Measurements from ENCODE around the gene SLC9A5.

SLC9A5 gene

DNA sequence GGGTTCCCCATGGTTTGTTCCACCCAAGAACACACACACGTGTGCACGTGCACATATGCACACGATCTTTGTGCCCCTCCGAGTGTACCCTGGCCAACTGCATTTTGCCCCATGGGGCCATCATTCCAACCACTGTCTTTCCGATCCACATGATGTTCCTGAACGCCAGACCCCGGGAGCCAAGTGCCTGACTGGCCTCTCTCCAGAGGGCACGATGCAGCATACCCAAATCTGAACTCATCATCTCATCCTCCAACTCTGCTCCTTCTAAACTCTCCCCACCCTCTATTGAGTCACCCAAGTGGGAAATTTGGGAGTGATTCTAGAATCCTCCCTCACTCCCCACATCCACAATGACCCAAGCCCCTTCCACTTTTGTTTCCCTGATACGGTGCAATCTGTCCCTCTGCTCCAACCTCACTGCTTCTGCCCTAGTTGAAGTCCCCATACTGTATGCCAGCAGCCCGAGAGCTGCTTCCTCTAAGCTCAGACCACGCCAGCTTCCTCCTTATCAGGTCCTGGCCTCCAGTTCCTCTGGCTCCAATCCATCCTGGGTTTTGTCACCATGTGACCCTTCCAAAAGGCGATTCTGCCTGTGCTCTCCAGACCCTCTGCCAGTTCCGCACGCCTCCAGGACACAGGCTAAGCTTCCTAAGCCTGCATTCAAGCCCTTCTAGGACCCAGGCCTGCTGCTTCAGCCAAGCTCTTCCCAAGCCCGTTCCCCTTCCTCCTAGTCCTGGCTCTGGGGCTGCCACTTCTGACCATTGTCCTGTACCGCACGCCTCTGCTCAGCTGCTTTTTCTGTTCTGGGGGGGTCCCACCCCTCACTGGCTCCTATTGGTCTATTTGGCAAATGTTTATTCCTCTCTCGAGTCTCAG lies 31.9 kb upstream of the SLC9A5 start:
- DNase-seq = no peak

DNA sequence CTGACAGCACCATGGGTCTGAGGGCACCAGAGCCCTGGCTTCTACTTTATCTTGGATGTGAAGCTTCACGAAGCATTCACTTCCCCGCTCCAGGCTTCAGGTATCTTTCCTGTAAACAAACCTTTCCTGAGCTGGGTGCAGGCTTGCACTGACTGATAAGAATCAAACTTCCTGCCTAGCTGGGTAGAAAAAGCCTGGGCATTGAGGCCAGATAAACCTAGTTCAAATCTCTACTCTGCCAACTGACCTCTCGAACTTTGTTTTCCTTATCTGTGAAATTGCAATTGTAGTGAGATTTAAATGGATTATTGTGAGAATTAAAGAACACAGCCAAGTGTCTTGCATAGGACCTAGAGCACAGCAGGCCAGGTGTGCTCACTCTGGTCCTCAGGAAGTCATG lies 24.8 kb upstream of the SLC9A5 start:
- no peak for DNase-seq

DNA sequence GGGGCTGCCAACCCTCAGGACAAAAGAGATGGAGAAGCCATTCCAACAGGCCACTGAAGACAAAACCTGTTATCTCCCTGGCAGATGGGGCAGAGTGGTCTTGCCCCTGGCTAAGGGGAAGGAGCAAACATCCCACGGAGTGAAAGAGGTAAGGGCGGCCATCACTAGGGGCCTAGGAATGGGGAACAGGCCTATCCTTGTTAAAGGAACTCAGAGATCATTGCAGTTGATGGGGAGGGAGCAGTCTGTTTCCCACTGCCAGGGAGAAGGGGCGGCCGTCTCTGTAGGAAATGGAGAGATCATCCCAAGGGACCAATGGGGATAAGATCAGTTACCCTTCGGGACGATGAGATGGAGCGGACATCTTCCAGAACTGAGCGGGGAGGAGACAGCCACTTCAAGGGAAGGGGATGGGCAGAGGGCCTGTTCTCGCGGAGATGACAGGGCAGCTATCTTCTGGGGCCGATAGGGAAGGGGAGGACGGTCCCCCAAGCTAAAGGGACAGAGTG lies 22.4 kb upstream of the SLC9A5 start:
- no peak for DNase-seq

DNA sequence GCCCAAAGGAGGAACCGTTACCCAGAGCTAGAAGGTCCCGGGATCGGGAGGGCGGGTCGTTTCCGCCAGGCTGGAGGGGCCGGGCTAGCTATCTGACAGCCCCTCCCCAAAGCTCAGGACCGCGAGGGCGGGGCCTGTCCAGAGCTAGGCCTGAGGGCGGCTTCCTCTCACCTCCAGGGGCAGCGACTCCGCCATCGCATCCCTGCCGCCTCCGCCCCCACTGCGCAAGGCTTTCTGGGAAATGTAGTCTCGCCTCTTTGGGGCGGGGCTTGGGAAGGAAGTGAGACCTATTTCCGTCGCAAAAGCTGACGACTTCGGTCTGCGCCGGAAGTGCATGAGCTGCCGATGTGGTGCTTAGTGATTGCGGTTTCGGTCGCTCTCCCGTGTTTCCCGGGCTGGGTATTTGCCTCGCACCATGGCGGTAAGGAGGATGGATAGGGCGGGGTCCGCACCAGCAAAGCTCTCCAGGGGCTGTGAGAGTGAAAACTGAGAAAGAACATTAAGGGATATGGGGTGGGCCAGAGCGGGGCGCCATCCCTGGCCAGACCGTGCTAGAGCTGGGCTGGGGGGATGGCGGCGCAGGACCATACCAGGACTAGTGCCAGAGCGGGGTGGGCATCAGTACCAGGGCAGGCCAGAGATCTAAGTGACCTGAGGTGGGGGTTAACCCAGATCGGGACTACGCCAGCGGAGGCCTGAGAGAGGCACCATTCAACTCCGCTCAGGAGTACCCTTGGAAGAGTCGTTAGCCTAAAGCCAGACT lies 21.8 kb upstream of the SLC9A5 start, which contains the start of gene TMEM208:
TMEM208 (plus strand) TSS at position 327 of the 763 bp plus-strand sequence; CDS start at position 416, 89 bp downstream.
- peak; percentile 91 to 96 for DNase-seq

DNA sequence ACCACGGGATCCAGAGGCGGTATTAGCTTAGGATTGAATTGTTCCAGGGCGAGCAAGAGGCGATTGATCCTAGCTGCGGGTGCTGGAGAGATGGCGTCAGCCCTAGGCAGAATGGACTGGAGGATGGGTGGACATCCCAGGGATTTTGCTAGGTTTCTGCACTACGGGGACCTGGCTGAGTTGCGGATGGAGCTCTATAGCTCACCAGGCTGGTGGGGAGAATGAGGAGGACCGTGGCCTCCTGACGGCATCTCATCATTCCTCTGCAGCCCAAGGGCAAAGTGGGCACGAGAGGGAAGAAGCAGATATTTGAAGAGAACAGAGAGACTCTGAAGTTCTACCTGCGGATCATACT lies 21.2 kb upstream of the SLC9A5 start:
- no peak for DNase-seq

DNA sequence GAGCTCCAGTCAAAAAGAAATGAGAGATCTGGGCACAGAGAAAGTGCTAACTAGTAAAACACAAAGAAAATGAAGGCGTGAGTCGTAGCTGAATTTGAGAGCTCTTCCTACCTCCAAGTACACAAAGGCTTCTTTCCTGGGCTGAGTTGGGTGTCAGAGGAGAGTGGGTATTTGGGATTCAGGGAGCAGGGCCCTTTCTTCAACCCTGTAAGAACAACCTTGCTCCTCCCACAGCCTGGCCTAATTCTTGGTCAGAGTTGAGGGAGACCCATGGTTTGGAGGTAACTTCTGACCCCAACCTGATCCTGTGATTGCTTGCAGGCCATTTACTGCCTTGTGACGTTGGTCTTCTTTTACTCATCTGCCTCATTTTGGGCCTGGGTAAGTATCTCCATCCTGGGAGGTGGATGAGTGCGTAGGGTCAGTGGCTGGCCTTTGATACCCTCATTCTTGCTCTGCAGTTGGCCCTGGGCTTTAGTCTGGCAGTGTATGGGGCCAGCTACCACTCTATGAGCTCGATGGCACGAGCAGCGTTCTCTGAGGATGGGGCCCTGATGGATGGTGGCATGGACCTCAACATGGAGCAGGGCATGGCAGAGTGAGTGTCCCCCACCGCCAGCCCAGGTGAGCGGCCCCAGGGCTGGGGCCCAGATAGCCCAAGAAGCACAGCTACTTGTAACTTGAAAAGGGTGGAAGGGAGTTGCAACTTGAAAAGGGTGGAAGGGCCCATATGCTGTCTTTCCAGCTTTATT lies 20.6 kb upstream of the SLC9A5 start:
- no peak for DNase-seq

DNA sequence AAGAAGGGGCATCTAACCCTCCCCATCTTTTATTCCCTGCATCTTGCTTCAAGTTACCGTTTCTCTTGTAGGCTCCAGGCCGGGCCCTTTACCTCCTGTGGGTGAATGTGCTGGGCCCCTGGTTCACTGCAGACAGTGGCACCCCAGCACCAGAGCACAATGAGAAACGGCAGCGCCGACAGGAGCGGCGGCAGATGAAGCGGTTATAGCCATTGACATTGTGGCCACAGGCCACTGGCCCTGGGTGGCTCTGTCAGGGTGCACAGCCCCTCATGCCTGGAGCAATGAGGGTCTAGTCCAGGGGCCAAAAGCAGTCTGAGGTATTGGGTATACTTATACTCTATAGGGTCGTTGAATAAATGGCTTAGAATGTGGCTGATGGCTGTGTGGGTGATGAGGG lies 19.9 kb upstream of the SLC9A5 start:
- no peak for DNase-seq

DNA sequence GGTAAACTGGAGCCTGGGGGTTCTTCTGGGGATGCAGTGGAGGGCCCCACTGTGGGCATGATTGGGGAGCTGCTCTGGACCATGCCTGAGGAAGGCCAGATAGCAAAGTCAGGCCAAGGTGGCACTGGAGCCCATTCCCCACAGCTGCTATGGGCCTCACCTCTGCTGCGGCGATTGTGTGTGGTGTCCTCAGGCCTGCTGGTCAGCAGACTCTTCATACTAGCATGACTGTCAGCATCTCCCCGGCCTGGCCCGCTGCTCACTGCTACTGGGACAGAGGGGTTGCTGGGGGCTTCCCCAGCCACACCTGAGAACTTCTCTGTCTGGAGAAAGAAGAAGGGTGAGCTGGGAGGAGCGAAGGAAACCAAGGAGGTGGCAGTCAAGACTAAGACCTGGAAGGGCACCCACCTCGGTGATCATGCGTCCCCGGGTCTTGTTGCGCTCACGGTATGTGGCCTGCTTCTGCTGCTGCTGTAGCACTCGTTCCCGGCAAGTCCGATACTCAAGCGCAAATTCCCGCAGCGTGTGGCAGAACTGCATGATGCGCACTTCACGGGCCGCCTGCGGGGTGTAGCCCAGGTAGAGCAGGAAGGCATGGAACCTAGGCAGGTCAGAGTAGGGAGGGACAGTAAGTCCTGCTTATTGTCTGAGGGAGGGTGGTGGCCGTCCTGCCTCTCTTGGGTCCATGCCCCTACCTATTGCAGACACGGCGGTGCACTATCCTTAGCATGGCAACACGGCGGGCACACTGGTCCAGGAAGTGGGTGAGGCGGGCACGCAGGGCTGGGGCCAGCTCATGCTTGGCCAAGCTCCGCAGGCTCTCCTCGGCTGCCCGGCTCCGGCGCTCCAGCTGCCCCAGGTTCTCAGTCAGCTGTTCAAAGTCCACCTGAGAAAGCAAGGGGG lies 18.6 kb upstream of the SLC9A5 start:
- no peak for DNase-seq

DNA sequence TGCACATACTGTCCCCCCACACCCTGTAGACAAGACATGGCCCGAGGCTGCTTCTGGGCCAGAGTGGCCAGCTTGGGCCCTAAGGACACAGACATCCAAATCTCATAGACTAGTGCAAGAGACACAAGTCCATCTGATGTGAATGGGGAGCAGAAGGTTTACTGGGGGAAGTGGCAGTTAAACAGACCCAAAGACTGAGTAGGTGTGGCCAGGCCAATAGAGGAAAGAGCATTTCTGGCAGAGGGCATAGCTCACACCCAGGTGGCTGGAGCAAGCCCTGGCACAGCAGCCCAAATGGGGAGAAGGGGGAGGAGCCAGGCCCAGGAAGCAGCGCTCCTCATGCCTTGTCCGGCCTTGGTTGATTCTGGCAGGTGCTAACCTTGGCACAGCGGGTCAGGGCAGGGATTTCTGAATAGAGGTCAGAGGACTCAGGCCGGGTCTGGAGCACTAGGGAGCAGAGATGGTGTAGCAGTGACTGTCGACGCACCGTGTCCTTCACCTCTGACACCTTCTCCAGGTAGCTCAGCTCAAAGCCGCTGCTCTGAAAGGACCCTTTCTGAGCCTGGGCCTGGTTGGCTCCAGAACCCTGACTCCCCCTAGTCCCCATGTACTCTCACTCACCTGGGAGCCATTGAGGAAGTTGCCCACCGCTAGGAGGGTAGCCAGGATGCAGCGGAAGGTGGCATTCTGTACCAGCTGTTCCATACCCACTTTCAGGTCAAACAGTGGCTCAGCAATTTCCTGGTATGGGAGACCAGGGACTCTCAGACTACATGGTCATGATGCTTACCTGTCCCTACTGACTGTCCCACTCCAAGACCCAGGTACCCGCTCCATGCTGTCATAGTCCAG lies 17.7 kb upstream of the SLC9A5 start:
- no peak for DNase-seq

DNA sequence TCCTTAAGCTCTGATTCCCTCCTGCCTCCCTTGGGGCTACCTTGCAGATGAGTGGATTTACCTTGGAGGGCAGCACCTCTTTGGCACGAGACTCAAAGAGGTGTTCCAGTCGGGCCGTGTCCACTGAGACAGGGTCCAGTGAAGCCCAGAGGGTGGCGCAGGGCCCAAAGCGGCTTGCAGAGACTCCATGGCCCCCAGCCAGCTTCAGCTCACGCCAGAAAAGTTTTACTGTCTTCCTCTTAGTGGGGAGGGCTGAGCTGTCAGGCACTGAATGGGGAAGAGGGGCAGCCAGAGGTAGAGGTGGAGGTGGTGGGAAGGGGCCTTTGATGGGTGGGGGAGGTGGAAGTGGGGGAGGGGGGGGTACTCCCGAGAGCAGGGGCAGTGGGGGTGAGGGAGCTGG lies 15.2 kb upstream of the SLC9A5 start:
- DNase-seq = no peak

DNA sequence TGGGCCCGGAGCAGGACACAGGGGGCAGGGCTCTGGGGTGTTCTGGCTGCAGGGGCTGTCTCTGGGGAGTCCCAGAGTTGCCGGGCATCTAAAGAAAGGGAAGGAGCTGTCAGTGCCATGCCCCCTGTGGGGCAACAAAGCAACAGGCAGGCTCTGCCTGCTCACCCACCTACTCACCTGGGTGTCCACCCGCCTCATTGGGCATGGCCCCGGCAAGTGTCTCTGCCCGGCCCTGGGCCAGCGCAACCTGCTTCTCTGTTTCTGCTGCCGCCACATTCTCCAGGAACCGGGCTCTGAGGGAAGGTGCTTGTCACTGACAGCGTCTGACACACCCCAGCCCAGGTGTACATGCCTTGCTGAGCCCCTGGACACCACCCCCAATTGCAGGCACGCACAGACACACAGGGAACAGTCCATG lies 14.6 kb upstream of the SLC9A5 start:
- no peak for DNase-seq

DNA sequence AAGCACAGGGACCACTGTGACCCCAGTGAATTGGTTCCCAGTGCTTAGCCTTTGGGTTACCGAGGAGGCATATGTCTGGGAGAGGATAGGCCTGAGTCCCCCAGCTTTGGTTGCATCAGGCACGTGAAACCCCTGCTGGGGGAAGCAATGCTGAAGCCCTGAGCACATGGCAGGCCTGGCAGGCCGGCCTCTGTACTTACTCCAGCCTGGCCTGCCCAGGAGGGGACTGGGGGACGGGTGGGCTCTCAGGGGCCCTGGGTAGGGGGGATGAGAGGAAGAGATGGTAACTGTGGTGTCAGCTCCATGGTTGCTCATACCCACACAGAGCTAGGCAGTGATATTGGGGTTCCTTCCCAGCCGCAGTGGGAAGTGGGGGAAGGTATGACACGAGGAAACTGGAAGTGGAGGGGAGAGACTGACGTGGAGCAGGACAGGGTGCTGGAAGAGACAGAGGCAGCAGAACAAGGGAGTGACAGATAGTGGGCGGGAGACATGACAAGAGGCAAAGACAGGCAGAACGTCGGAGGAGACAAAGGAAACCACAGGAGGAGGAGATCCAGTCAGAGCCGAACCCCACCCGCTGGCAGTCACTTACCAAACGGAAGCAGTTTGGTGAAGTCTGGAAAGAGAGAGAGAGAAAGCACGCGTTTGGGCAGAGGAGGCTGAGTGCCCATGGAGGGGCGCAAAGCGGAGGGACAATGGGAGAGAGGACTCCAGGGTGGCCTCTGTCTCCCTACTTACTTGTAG lies 12.8 kb upstream of the SLC9A5 start:
- no peak for DNase-seq

DNA sequence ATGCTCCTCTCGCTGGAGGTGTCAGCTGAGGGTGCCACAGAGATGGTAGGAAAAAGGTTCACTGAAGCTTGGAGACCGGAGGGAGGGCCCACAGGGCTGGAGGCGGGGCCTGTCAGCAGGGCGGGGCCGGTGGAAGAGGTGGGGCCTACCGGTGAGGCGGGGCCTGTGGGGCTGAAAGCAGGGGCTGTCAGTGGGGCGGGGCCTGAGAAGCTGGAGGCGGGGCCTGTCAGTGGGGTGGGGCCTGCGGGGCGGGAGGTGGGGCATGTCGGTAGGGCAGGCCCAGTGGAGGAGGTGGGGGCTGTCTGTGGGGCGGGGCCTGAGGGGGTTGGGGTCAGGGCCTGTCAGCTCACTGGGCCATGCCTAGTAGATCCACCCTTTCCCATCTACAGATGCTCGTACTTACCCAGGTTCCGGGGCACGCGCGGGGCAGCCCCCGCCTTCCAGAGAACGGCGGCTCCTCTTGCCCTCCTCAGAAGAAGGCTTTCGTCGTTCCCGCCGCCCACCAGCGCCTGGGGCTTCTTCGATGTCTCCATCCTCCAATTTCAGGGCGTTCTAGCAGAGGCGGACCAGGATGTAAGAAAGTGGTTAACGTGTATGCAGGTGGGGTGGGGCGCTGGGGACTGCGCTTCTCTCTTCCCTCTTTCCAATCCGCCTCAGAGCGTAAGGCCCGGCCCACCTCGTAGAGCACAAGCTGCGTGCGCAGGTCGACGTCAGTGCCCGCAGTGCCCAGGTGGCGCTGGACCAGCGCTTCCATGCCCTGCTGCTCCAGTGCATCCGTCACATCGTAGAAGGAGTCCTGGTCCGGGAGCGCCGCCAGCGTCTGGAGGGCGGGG lies 12.0 kb upstream of the SLC9A5 start:
- no peak for DNase-seq

DNA sequence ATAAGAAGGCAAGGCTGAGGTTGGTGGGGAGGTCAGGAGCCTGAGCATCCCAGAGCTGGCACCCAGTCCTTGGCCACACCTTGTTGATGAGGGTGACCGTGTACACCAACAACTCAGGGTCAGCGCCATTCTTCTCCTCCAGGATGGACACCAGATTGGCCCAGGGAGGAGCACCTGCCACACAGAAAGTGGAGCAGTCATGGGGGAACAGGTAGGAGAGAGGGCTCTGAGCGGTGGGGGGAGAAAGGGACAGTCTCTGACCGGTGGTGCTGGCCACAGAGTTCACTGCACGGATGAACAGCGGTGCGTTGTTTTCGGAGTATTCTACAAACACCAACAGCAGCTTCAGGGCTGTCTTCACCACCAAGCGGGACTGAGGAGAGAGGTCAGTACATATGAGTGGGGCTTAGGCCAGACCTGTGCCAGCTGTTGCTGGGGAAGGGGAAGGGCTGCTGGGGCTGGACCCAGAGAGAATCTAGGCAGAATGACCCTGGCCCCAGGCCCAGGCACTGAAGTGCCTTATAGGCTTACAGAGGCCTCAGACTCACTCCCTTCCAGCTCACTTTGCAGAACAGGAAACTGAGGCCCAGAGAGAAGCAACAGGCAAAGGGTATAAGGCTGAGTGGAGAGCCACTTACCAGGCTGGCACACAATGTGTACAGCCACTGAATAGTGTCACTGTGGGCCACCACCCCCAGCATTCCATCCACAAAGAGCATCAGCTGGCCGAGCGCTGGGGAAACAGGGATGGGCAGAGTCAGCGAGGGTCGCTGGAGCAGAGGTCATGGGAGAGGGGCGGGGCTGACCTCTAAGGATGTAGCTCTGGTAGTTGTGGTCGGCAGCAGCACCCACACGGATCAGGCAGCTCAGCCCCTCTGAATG lies 11.1 kb upstream of the SLC9A5 start:
- DNase-seq = no peak

DNA sequence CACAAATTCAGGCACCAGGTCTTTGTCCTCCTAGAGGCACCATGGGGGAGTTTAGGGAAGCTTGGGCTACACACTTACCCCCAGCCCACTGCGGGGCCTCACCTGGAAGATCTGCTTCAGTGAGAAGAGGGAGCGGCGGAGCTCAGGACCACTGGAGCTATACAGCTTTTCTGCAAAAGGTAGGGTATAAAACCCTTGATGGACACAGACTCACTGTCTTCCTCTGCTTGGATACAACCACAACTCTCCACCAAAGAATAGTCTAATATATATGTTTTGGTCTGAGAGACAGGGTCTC lies 10.6 kb upstream of the SLC9A5 start:
- no peak for DNase-seq

DNA sequence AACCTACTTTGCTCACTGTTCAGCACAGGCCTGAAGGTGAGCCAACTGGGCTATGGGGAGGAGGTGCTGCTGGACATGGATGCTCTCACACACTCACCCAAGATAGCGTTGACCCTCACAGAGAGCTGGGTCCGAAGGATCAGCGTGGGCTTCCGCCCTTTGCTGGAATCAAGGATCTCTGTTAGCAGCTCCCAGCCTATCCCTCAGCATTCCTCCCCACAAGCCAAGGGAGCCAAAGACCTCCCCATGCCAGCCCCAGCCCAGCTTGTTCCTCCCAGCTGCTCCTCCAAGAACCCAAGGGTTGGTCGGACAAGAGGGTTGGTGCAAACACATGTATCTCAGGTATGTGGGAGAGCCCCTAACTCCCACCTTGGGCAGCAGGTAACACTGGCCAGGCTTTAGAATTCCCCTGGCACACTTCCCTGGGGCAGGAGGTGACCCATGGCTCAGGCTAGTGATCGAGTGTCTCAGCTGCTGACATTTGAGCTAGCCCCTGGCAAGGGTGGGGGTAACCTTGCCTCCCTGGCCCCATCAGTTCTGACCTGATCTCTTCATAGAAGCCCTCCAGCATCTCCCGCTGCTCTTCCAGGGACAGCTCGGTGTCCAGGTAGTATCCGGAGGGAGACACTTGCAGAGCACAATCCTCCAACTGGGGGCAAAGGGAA lies 9.8 kb upstream of the SLC9A5 start:
- DNase-seq = no peak

DNA sequence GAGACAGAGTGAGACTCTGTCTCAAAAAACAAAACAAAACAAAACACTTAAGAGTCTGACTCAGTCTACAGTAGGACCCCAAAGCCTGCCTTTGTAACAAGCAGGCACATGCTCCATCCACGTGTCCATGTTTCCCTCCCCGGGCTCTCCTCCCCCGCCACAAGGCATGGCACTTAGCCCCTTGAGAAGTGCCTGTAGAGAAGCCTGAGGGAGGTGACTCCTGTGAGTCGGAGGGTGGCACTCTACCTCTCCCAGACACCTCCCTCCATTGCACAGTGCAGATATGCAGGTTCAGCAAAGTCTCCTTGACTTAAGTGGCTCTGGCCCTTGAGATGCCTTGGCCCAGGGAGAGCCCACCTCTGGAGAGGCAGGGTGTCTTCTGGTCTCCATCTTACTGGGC lies 8.3 kb upstream of the SLC9A5 start:
- DNase-seq = no peak

Data from NCI-H446 (cell line).